Brain microvascular endothelial cell (primary cell): ENCODE data around the gene MAP7D3.

ENCODE experiments used
- DNase-seq: peaks from one replicate; pipeline ENCODE4 v3.0.0-alpha.2; 2020
- H3K27ac ChIP-seq: fragments of 250-450 bp; sonication (Bioruptor Pico); 2 replicates; pipeline ENCODE4 v1.5.1; 2020; ENCODE audit warnings: mild to moderate bottlenecking, moderate library complexity
- H3K27me3 ChIP-seq: fragments of 250-450 bp; sonication (Bioruptor Pico); replicated peaks from 2 replicates; pipeline ENCODE4 v1.5.1; 2020; ENCODE audit warnings: mild to moderate bottlenecking
- H3K36me3 ChIP-seq: fragments of 250-450 bp; sonication (Bioruptor Pico); replicated peaks from 2 replicates; pipeline ENCODE4 v1.5.1; 2020; ENCODE audit warnings: mild to moderate bottlenecking
- H3K4me3 ChIP-seq: 2 replicates; pipeline ENCODE4 v1.5.1; 2011; ENCODE audit warnings: low read depth, mild to moderate bottlenecking, control low read depth, low read length, moderate library complexity
- in situ Hi-C: cut with HindIII; loops from 2 replicates; pipeline ENCODE4 v1.10.0; 2017; ENCODE audit warnings: low sequenced_read_pairs, low pct_ligation_motif_present
- TF ChIP-seq, protein P1 (sequence below): IDR thresholded peaks from 2 replicates; pipeline ENCODE4 v1.5.1; 2011; ENCODE audit warnings: low read depth, mild to moderate bottlenecking, moderate library complexity, low read length, control low read depth, inconsistent platforms; ENCODE audit errors: missing control alignments

Gene MAP7D3

DNA sequence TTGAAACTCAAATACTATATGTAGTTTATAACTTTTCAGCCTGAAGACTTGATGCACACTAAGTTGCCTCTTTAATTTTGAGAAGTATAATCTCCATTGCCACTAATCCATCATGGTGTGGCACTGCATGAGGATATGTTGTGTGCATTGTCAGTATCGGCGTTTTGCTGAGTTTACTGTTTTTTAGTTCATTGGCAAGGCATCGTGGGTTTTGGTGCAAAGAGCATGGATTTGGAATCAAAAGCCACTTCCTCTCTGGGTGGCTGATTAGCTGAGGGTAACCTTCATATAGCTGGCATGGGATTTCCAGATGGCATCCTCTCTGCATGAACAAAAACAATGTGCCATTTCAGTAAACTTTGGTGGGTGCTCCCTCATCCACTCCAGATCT is 65.2 kb downstream of the MAP7D3 start:
- TF ChIP-seq, protein P1, sequence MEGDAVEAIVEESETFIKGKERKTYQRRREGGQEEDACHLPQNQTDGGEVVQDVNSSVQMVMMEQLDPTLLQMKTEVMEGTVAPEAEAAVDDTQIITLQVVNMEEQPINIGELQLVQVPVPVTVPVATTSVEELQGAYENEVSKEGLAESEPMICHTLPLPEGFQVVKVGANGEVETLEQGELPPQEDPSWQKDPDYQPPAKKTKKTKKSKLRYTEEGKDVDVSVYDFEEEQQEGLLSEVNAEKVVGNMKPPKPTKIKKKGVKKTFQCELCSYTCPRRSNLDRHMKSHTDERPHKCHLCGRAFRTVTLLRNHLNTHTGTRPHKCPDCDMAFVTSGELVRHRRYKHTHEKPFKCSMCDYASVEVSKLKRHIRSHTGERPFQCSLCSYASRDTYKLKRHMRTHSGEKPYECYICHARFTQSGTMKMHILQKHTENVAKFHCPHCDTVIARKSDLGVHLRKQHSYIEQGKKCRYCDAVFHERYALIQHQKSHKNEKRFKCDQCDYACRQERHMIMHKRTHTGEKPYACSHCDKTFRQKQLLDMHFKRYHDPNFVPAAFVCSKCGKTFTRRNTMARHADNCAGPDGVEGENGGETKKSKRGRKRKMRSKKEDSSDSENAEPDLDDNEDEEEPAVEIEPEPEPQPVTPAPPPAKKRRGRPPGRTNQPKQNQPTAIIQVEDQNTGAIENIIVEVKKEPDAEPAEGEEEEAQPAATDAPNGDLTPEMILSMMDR = no peak
- in situ Hi-C loops = no loop called here
- H3K27ac ChIP-seq = no peak overlapping the region

GRCh38 chrX:136185401-136186022 is 65.7 kb downstream of the MAP7D3 start:
- no peaks in the 10 kb centered on the region for H3K27me3 ChIP-seq
- DNase-seq = no peak
- in situ Hi-C loops = no loop called here
- TF ChIP-seq, protein P1 = no peak
- no peak overlapping the region for H3K4me3 ChIP-seq
- no peaks in the 10 kb centered on the region for H3K36me3 ChIP-seq
- peak overlapping the region; percentile 20 for H3K27ac ChIP-seq

More for the DNA sequence above, 65.2 kb downstream of the MAP7D3 start:
- no peak overlapping the region for H3K4me3 ChIP-seq
- no peaks in the 10 kb centered on the region for H3K27me3 ChIP-seq
- DNase-seq = no peak
- no peaks in the 10 kb centered on the region for H3K36me3 ChIP-seq

GRCh38 chrX:136183917-136184316 is 67.3 kb downstream of the MAP7D3 start:
- TF ChIP-seq, protein P1 = no peak
- in situ Hi-C loops = no loop called here
- Histone ChIP-seq H3K27ac (no peak overlapping the region), H3K36me3 (no peaks in the 10 kb centered on the region), H3K4me3 (no peak overlapping the region), H3K27me3 (no peaks in the 10 kb centered on the region)
- no peak for DNase-seq

GRCh38 chrX:136183172-136183571 is 68.0 kb downstream of the MAP7D3 start:
- TF ChIP-seq, protein P1 = no peak
- in situ Hi-C loops = no loop called here
- Histone ChIP-seq H3K27ac (no peak overlapping the region), H3K27me3 (no peaks in the 10 kb centered on the region), H3K4me3 (no peak overlapping the region), H3K36me3 (no peaks in the 10 kb centered on the region)
- no peak for DNase-seq

DNA sequence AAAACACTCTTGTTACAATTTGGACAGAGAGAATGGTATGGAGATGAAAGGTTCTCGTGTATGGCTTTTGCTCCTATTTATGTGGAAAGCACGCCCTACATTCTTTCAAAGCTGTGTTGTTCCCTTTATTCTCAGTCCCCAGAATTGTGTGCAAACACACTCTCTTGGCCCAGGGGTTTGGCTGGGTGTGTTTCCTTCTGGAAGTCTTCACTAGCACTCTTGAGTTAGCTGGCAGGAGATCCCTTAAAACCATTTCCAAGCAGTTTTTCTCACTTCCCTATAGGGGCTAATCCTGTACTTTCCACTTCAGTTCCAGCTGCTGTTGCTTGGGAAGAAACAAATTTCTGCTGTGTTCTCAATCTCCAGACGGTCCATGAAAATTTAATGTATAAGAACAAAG is 68.8 kb downstream of the MAP7D3 start:
- no peaks in the 10 kb centered on the region for H3K27me3 ChIP-seq
- TF ChIP-seq, protein P1 = no peak
- DNase-seq = no peak
- in situ Hi-C loops = no loop called here
- H3K4me3 ChIP-seq = no peak overlapping the region
- no peak overlapping the region for H3K27ac ChIP-seq
- H3K36me3 ChIP-seq = no peaks in the 10 kb centered on the region

DNA sequence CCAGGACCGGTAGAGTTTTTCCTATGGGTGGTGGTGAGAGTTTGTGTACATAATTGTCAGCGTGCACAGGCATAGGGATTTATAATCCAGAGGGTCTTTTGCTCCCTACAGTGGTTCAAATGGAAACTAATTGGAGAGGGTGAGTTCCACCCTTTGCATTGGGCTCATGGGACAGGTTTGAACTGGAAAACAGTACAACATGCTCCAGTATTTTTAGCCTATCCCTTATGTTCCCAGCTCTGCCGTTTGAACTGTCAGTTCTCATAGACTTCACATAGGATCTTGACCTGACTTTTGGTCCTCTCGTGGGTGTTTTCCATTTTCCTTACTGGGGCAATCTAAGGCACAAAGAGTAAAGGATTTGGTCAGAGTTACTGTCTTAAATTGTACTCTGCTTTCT is 72.1 kb downstream of the MAP7D3 start:
- DNase-seq = no peak
- H3K36me3 ChIP-seq = no peaks in the 10 kb centered on the region
- H3K4me3 ChIP-seq = no peak overlapping the region
- TF ChIP-seq, protein P1 = no peak
- in situ Hi-C loops = no loop called here
- H3K27ac ChIP-seq = no peak overlapping the region
- H3K27me3 ChIP-seq = no peaks in the 10 kb centered on the region
